HG03469 (cell line): ENCODE measurements around the gene FZD10.

Experiments
- ATAC-seq: cut with Tn5 transposase; IDR thresholded peaks from one replicate; pipeline ENCODE4 v1.9.1; 2021; ENCODE audit warnings: mild to moderate bottlenecking, moderate library complexity, moderate number of reproducible peaks; ENCODE audit not compliant: unreplicated experiment

FZD10 gene

GRCh38 chr12:130152386-130152785, 9.9 kb upstream of the FZD10 start:
- no peak for ATAC-seq

DNA sequence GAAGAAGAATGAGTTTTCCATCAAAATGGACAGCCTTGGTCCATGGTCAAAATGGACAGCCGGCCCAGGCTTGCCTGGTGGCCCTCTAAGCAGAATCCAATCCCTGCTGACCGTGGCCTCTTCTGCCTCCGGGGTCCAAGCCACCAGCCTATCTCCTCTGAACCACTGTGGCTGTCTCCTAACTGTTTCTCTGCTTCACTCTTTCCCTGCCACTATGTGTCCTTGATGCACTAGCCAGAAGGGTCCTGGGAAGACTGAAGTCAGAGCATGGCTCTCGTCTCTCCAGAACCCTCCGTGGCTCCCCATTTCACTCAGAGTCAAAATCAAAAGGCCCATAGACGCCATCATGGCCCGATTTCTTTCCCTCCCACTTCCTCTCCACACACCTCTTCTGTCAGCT, 8.5 kb upstream of the FZD10 start:
- no peak for ATAC-seq

GRCh38 chr12:130154276-130155070, 7.8 kb upstream of the FZD10 start:
- ATAC-seq, result no peak

- no peak for ATAC-seq
Observed at GRCh38 chr12:130155416-130156073, 6.7 kb upstream of the FZD10 start.

DNA sequence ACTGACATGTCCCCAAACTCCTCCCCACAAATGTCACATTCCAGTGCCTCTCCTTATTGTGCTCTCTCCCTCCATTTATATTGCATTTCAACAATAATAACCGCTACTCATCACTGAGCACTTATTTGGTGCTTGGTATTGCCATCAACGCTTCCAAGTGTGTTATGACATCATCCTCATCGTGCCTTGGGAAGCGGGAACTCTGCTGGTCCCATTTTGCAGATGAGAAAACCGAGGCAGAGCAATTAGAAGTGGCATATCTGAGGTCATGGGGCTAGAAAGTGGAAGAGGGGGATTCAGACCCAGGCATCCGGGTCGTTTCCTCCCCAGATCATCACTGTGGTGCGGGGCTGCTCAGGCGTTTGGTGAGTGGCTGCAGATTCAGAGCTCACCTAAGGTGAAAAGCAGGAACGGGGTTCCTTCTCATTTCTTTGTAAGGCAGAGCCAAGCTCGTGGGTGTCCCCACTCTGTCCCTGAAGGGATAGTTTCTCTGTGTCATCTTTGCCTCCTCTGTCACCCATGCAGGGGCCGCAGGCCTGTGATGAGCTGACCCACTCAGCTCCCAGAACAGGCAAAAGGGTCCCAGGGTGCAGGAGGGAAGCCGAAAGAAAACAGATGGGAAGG, 5.5 kb upstream of the FZD10 start:
- no peak for ATAC-seq

DNA sequence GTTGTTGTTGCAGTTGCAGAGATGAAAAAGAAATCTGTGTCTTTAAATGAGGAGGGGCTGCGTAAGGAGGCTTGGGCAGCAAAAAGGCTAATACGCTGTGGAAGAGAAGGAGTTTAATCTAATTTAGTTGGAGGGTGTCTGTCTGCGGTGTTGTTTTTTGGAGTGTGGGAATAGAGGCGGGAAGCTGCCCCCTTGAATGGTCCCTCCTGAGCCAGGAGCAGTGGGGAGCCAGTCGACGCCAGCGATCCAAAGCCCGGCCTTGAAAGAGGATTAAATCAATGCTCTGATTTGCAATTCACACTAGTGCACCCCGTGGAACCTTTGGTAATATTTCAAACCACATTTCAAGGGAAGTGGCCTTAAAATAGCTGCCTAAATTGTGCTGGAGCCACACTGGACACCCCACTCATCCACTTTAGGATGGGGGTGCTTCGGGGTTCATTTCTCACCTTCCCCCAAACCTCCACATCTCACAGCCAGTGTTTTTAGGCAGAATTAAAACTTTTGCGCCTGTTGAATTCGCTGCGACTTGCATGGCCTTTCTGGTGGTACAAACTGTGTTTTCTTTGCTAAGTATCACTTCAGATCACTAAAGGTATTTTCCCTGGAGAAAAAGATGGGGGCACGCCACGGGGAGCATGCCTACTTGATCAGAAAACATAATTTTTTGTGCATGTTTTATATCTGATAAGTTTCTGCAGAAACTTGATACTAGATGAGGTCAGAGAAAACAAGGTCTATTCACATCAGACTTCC, 4.1 kb upstream of the FZD10 start:
- no peak for ATAC-seq

- ATAC-seq, result no peak
Observed at GRCh38 chr12:130158754-130159059, 3.6 kb upstream of the FZD10 start.

GRCh38 chr12:130160306-130160705, 2.0 kb upstream of the FZD10 start:
- ATAC-seq, result no peak

- no peak for ATAC-seq
Observed at GRCh38 chr12:130160711-130161231, 1.5 kb upstream of the FZD10 start.

DNA sequence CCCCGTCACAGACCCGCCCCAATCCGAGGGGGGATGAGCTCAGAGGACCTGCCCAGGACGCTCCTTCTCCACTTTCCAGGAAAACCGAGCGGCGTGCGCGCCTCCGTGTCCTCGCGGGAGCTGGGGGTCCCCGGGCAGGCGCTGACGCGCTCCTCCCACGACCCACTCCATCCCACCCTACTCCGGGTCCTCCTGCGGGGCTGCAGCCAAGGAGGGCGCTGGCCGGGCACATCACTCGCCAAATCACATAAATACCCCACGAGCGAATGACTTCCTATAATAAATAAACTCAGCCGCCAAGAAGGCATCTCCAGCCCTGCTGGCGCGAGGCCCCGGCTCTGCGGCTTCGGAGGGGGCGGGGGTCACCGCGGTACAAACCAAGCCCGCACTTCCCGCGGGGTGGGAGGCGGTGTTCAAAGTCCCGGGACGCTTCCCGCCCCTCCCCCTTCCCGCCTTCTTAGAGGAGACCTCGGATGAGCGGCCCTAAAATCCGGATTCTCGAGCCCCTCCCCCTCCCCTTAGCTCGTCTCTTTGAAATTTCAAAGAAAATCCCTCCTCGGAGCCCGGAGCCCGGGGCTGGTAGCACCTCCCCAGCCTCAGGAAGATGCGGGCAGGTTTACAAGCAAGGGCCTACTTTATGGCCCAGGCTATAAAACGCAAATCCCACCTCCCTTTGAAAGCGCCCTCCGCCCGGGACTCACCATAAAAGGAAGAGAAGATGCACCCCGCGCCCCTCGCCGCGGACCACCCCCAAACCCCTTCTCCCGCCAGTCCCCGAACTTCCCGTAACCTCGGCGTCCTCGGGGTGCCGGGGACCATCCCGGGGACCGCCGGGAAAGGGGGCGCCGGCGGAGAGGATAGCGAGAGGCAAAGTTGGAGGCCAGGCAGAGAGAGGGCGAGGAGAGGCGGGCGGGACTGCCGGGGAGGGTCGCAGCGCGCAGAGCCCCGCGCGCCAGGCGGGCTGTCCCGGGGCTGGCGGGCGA, 712 bp upstream of the FZD10 start:
- no peak for ATAC-seq

- no peak for ATAC-seq
Observed at GRCh38 chr12:130162745-130163460, 639 bp downstream of the FZD10 start.

- no peak for ATAC-seq
Observed at GRCh38 chr12:130163461-130164215, 1.4 kb downstream of the FZD10 start.

- no peak for ATAC-seq
Observed at GRCh38 chr12:130164216-130164542, 1.9 kb downstream of the FZD10 start.

DNA sequence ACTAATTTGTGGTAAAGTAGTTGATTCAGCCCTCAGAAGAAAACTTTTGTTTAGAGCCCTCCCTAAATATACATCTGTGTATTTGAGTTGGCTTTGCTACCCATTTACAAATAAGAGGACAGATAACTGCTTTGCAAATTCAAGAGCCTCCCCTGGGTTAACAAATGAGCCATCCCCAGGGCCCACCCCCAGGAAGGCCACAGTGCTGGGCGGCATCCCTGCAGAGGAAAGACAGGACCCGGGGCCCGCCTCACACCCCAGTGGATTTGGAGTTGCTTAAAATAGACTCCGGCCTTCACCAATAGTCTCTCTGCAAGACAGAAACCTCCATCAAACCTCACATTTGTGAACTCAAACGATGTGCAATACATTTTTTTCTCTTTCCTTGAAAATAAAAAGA, 2.7 kb downstream of the FZD10 start:
- ATAC-seq, result no peak

DNA sequence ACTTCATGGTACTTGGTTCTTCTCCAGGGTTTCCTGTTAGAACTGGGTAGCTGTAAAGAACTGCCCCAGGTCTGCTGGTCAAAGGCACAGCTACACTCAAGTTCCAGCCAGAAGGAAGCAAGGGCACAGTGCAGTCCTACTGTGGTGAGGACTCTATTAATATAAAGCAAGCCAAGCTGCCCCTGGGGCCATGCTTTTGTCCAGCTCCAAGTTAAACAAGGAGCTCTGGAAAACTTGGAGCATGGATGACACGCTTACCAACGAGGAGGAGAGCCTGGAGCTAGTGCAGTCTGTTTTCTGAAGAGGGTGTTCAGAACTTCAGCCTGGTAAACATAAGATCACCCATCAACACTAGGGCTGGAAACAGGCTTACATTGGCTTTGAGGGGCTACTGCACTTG, 4.0 kb downstream of the FZD10 start:
- no peak for ATAC-seq

GRCh38 chr12:130167537-130167936, 5.3 kb downstream of the FZD10 start:
- ATAC-seq, result no peak

DNA sequence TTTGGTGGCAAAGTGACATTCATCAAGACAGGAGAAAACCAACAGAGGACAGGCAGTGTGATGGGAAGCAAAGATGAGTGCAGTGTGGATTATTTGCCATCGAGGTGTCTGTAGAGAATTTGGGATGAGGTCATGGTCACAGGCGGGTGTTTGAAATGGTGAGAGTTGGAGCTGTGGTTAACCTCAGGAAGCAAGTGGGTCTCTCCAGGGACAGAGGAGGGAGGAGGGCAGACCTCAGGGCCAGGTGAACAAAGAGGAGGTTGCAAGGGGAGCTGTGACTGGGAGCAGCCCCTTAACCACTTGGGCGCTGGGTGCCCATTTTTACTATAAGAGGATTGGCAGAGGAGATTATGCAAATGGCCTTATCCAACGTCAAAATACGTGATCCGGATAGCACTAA, 7.0 kb downstream of the FZD10 start:
- ATAC-seq, result no peak

- ATAC-seq, result no peak
Observed at GRCh38 chr12:130169924-130170323, 7.7 kb downstream of the FZD10 start.

DNA sequence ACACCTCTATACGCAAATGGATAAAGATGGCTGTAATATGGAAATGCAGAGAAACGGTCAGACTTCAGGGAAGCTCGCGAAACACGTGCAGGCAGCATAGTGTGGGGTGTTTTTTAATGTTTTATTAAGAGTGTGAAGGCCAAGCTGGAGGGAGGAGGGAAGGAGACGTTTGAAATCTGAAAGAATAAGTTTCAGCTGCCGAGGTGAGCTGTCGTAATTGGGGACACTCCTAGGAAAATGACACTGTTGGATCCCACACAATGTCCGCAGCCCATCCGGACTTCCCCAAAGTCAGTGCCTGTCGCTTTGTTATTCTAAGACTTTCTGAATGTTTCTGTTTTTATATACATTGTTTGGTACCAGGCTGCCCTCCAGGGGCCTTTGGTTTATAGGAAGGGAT, 8.3 kb downstream of the FZD10 start:
- ATAC-seq, result no peak
